ENCODE data around the gene PARD6G.

PARD6G gene

DNA sequence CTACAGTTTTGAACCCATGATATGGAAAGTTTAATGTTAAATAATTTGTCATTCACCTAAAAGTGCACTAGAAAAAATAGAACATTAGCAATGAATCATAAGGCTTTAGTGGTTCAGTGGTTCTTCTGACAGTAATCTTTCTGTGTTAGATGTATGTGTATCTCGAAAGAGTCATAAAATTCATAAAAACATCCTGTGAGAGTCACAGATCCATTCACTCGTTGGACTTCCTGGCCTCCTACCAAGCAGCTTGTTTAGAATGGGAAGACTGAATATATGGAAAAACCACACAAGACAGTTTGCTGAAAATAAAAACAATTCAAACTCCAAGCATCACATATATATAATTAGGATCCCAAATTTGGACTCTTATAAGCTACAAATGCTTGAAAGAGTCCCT lies 103.4 kb downstream of the PARD6G start:
- ChIA-PET CTCF (interaction anchor here (0.8 to 7.1 kb wide), 5 partner anchors 9 to 101 kb away, joined by 3 to 42 read pairs (median 4); no protein-coding TSS in a partner anchor), POLR2A (no interaction called here)
- TF ChIP-seq CTCF (IDR thresholded peaks at IDR 0.05; ENCODE audit: control extremely low read depth, extremely low read depth, low read depth, missing control alignments) = no peak
- DNase-seq (ENCODE audit: extremely low spot score) = no peak

DNA sequence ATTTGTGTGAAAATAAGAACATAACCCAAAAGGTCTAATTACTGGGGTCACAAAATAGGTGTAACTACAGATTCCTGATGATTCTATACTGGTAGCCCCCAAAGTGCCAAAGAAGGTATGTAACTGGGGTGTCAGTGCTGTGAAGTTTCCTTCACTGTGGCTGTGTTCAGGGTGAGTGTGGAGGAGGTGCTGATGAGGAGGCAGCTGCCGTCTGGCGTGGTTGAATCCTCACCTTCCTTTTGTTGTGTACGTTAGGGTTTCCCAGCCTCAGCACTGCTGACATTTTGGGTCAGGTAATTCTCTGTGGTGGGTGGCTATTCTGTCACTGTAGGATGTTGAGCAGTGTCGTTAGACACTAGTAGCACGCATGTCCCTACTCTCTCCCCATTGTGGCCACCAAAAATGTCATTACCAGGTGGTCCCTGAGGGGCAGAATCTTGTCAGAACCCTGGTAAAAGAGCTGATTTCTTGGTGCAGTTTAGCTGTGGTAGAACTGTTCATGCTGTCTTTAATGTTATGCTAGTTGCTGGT lies 106.8 kb downstream of the PARD6G start:
- CTCF ChIA-PET = interaction anchor here (7.1 kb wide), 1 partner anchor 17 kb away, joined by 42 read pairs; no protein-coding TSS in a partner anchor
- DNase-seq (ENCODE audit: extremely low spot score) = no peak
- TF ChIP-seq CTCF (IDR thresholded peaks at IDR 0.05; ENCODE audit: control extremely low read depth, extremely low read depth, low read depth, missing control alignments) = no peak
- POLR2A ChIA-PET = no interaction called here

DNA sequence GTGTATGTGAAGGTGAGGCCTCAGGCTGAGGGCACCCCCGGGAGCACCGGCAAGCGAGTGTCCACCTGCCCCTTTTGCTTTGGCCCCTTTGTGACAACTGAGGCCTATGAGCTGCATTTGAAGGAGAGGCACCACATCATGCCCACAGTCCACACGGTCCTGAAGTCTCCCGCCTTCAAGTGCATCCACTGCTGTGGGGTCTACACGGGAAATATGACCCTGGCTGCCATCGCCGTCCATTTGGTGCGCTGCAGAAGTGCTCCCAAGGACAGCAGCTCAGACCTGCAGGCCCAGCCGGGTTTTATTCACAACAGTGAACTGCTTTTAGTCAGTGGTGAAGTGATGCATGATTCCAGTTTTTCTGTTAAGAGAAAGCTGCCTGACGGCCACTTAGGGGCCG lies 109.3 kb downstream of the PARD6G start:
- TF ChIP-seq CTCF (IDR thresholded peaks at IDR 0.05; ENCODE audit: control extremely low read depth, extremely low read depth, low read depth, missing control alignments) = no peak
- ChIA-PET POLR2A (interaction anchor here (1.6 kb wide), 1 partner anchor 10 kb away, joined by 6 read pairs; no protein-coding TSS in a partner anchor), CTCF (interaction anchor here (0.9 to 5.4 kb wide), 2 partner anchors 19 to 107 kb away, joined by 3 to 26 read pairs; no protein-coding TSS in a partner anchor)
- DNase-seq (ENCODE audit: extremely low spot score) = no peak

DNA sequence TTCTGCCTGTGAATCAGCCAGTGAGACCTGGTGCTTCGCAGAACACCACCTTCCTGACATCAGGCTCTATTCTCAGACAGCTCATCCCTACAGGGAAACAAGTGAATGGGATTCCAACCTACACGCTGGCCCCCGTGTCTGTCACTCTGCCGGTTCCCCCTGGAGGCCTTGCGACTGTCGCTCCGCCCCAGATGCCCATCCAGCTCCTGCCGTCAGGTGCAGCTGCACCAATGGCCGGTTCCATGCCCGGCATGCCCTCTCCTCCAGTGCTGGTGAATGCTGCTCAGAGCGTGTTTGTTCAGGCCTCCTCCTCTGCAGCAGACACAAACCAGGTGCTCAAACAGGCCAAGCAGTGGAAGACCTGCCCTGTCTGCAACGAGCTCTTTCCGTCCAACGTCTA lies 110.2 kb downstream of the PARD6G start:
- TF ChIP-seq CTCF (IDR thresholded peaks at IDR 0.05; ENCODE audit: control extremely low read depth, extremely low read depth, low read depth, missing control alignments) = no peak
- ChIA-PET CTCF (interaction anchor here (0.8 to 5.4 kb wide), 3 partner anchors 9 to 108 kb away, joined by 3 to 26 read pairs (median 3); no protein-coding TSS in a partner anchor), POLR2A (interaction anchor here (1.6 kb wide), 1 partner anchor 11 kb away, joined by 6 read pairs; no protein-coding TSS in a partner anchor)
- DNase-seq (ENCODE audit: extremely low spot score) = no peak

DNA sequence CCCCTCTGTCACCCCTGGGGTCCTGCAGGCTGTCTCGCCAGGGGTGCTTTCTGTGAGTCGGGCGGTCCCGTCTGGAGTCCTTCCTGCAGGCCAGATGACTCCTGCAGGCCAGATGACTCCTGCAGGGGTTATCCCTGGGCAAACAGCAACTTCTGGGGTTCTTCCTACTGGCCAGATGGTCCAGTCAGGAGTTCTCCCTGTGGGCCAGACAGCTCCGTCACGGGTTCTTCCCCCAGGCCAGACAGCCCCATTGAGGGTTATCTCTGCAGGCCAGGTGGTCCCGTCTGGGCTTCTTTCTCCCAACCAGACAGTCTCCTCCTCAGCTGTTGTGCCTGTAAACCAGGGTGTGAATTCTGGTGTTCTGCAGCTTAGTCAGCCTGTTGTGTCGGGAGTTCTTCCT lies 110.6 kb downstream of the PARD6G start:
- CTCF ChIA-PET = interaction anchor here (0.8 to 5.4 kb wide), 2 partner anchors 8 to 21 kb away, joined by 3 to 26 read pairs; no protein-coding TSS in a partner anchor
- POLR2A ChIA-PET = interaction anchor here (1.6 kb wide), 1 partner anchor 11 kb away, joined by 6 read pairs; no protein-coding TSS in a partner anchor
- no peak for DNase-seq (ENCODE audit: extremely low spot score)
- TF ChIP-seq CTCF (IDR thresholded peaks at IDR 0.05; ENCODE audit: control extremely low read depth, extremely low read depth, low read depth, missing control alignments) = no peak

GRCh38 chr18:80135136-80135535 lies 112.2 kb downstream of the PARD6G start:
- POLR2A ChIA-PET = interaction anchor here (0.7 kb wide), 1 partner anchor 12 kb away, joined by 3 read pairs; no protein-coding TSS in a partner anchor
- DNase-seq (ENCODE audit: extremely low spot score) = no peak
- CTCF ChIA-PET = interaction anchor here (1.3 to 5.4 kb wide), 3 partner anchors 9 to 22 kb away, joined by 3 to 26 read pairs (median 3); no protein-coding TSS in a partner anchor
- TF ChIP-seq CTCF (IDR thresholded peaks at IDR 0.05; ENCODE audit: control extremely low read depth, extremely low read depth, low read depth, missing control alignments) = no peak

All from GM10248 (cell line).